Measurements from ENCODE around the gene SCT.
A peak's percentile ranks its signal among the peaks of the same experiment; 100 is the strongest.
"Not testable (repeated sequence)": the region's sequence is repeated elsewhere in the genome, so short reads cannot be mapped to it uniquely, and the experiment has no call there.

Gene SCT, protein sequence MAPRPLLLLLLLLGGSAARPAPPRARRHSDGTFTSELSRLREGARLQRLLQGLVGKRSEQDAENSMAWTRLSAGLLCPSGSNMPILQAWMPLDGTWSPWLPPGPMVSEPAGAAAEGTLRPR

DNA sequence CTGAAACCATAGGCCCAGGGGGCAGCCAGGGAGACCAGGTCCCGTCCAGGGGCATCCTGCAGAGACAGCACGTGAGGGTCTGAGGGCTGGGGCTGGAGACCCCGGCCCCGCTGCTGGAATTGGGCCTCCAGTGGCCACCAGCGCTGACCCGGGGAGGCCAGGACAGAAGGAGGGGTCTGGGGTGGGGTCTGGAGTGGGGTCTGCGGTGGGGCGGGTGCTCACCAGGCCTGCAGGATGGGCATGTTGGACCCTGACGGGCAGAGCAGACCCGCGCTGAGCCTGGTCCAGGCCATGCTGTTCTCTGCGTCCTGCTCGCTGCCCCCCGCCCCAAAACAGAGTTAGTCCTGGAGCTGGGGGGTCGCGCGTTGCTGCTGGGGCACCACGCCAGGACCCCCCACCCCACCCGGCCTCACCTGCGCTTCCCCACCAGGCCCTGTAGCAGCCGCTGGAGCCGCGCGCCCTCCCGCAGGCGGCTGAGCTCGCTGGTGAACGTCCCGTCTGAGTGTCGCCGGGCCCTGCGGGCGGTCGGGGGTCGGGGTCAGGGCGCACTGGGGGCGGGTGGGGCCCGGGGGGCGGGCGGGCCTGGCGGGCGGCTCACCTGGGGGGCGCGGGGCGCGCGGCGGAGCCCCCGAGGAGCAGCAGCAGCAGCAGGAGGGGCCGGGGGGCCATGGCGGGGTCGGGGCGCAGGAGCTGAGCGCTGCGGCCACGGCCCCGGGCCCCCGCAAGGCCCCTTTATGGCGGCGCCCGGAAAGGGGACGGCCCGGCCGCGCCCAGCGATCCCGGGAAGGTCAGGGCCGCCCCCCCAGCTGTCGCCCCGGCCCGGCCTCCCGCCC is at the start of gene SCT:
SCT (minus strand) TSS at position 707 of the 833 bp plus-strand sequence; CDS start at position 669, 38 bp downstream.
- DNase-seq (ENCODE audit: low spot score): no peak

DNA sequence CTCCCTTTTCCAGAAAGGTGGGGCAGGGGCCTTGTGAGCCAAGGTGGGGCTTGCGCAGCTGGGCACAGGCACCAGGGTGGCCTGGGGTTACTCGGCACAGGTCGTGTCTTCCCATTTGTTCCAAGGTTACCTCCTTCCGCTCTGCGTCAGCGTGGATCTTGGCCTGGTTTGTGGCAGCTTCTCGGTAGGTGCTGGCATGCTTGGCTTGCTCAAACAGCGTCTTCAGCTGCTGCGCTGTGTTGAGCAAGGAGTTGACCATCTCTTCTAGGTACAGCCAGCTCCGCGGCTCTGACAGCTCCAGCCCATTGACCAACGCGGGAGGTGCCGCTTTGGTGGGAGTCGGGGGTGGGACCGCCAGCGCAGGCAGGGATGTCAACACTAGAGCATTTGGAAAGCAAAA is 47.4 kb upstream of the SCT start:
- no peak for DNase-seq (ENCODE audit: low spot score)

DNA sequence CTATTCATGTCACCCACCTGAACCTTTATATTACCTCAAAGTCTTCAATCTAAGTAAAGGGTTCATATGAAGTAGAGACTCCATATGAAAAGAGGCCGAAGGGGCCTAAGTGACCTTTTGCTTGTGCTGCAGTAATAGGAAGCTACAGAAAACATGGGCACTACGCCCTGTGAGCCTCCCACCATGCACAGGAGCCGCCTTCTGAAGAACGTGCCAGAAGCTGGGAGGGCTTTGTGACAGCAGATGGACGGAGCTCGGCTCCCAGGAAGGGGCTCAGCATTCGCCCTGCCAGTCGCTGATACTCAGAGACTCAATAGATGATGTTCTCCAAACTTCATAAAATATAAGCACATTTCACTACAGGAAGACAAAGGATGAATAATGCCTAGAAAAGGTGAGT is 46.9 kb upstream of the SCT start:
- DNase-seq (ENCODE audit: low spot score): no peak

DNA sequence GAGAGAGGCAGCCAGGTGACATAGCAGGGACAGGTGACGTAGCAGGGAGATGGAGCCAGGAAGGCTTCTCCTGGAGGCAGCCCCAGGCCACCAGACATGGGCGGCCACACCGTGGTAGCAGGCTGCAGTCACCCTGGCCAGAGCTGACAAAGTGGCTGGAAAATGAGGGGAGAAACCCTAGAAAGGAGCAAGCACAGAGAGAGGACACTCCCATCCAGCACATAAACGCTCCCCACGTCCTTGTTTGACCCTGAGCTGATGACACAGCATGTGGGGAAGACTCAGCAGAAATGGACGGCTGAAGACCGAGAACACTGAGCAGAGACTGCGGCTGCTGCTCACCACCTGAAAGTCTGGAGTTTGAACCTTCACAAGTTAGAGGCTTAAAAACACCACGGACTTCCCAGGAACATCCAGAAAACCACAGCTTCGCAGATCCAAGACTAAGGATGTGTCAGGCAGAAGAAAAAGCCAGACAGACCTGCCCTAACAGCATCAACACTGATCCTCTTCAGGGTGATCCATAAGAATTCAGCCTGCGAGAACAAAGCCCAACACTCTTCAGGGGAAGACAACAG is 38.8 kb upstream of the SCT start:
- peak; percentile 54 for DNase-seq (ENCODE audit: low spot score)

DNA sequence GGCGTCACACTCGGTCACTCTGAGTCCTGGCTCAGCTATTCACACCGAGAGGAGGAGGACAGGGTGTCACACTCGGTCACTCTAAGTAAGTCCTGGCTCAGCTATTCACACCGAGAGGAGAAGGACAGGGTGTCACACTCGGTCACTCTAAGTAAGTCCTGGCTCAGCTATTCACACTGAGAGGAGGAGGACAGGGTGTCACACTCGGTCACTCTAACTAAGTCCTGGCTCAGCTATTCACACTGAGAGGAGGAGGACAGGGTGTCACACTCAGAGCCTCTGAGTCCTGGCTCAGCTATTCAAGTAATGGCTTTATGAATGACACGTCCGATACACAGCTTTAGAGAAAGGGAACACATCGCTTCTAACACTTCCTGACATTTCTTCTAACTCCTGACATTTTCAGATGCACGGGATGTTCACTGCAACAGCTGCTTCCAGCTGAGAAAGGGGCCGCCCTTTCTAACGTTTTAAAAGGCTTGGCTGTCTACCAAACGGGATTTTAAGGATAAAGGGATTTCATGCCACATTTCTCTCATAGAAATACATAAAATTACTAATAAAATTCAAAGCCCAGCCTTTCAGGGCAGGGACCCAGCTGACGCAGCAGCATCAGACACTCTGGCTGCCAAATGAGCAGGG is 38.2 kb upstream of the SCT start:
- DNase-seq (ENCODE audit: low spot score): no peak

DNA sequence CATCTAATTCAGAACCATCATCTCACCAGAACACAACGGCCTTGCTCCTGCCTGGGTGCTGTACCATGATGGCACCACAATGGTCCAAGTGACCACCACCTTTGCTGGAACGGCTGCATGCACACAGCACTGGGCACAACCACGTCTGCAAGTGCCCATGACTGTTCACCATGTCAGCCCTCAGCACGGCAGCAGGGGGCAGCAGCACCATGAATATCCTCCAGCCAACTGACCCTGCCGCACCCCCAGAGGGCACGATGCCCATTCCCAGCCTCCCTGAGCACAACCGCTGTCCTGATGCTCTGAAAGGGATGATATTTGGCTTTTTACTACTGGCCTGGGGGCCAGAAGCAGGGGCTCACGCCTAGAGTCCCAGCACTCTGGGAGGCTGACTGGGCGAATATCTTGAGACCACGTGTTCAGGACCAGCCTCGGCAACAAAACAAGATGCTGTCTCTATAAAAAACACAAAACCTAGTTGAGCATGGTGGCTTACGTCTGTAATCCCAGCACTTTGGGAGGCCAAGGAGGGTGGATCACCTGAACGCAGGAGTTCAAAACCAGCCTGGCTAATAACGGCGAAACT is 35.8 kb upstream of the SCT start:
- peak; percentile 92 for DNase-seq (ENCODE audit: low spot score)

DNA sequence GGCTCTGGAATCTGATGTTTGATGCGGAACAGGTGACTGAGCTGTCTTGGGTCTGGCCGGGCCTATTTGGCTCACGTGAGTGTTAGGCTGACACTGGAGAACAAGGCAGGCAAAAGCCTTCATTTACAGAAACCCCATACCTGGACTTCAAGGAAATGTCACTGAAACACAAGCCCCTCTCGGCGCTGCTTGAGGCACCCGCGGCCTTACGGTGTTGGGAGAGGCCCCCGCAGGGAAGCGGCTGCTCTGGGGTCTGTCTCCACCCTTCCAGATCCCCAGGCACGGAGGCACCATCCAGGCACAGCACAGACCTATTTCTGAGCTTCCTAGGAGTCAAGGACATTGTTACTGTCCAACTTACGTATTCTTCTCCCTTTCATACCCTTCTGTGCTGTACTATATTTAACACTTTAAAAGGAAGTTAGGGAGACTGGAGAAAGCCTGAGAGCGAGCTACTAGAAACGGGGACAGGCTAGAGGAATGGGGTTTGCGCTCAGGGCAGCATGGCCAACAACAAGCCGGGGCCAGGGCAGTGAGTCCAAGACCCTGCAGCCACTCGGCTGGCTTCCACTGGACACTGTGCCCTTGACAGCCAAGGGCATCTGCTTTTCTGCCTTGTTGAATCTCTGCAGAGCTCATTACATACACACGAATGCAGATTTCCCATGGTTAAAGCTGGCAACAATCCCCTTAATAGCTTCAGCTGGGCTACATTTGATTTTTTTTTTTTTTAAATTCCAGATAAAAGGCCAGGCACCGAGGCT is 33.9 kb upstream of the SCT start:
- no peak for DNase-seq (ENCODE audit: low spot score)

DNA sequence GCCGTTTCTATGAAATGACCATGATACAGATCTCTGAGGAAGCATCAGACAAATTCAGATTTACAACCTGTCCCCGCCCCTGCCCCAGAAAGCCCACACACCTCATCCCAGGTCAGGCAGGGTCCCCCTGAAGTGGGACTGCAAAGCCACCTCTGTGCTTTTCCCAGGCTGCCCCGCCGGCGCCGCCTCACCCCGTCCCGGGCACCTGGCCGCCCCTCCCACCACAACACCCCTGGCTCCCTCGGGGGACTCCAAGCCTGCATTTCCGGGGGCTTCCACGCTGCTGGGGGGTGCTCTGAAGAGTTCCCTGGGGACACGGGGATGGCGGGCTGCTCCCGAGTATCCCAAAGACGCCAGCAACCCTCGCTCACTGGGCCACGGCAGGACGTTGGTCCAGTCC is 33.3 kb upstream of the SCT start:
- no peak for DNase-seq (ENCODE audit: low spot score)

DNA sequence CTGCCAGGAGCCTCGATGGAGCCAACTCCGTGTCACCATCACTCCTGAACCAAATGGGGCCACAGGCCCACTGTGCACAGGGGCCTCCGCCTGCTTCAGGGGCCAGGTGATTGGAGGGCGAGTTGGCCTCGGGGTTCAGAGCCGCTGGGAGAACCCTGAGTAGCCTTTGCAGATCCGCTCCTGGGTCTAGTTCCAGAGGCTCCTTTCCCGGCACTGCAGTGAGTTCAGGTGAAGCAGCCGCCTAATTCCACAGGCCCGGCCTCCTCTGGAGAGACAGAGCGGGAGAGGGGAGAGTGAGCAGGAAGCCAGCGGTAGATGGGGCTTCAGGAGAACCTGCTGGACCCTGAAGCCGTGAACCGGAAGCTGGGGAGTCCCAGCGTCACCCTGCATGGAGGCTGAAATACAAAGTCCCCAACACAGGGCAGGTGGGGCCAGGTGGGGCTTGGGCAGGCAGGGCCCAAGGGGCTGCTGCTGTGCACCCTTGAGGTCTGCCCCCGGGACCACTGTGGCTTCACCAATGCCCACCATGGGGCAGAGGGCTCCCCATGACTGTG is 32.6 kb upstream of the SCT start:
- DNase-seq (ENCODE audit: low spot score): no peak

DNA sequence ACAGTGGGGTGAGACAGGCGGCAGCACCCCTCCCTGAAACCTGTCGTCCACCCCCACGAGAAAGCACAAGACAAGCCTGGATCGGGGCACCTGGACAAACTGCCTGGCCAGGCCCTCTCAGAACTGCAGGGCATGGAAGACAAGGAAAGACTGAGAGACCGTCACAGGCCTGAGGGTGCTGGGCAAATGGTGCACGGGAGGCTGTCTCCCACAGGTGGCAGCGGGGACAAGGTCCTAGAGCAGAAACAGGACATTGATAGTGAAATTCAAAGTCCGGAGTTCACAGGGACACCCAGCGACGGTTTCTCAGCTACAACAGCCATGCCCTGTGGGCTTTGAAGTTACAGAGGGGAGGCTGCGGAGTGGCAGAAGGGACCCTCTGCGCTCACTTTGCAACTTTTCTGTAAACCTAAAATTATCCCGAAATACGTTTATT is 30.7 kb upstream of the SCT start:
- DNase-seq (ENCODE audit: low spot score): no peak

DNA sequence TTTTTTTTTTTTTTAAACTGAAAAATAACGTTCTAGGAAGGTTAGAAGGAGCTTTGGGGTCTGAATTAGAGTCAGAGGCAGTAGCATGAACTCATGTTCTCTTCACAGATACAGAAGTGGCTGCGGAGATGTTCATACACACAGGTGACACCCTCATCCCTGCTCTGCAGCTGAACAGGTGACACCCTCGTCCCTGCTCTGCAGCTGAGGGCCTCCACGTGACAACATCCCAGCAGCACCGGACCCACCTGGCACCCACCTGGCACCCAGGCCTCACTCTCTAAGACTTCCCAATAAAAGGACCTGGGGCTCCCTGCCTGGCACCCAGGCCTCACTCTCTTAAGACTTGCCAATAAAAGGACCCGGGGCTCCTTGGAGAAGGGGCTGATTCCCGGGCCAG is 29.9 kb upstream of the SCT start:
- DNase-seq (ENCODE audit: low spot score): no peak

DNA sequence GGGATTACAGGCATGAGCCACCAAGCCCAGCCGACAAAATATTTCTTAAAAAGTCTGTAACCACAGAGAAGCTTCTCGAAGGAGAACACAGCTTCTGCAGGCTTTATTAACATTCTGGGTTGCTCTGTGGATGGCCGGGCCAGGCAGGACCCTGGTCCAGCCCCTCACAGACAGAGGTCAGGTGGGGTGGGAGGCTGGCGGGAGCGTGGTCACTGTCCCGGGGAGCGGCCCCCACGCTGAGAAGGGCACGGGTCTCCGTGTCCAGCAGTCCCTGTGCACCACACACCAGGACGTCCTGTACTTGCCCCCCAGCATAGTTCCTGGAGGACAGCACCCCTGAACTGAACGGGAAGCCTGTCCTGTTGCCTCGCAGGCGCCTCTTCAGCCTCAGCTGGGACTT is 29.4 kb upstream of the SCT start:
- no peak for DNase-seq (ENCODE audit: low spot score)

DNA sequence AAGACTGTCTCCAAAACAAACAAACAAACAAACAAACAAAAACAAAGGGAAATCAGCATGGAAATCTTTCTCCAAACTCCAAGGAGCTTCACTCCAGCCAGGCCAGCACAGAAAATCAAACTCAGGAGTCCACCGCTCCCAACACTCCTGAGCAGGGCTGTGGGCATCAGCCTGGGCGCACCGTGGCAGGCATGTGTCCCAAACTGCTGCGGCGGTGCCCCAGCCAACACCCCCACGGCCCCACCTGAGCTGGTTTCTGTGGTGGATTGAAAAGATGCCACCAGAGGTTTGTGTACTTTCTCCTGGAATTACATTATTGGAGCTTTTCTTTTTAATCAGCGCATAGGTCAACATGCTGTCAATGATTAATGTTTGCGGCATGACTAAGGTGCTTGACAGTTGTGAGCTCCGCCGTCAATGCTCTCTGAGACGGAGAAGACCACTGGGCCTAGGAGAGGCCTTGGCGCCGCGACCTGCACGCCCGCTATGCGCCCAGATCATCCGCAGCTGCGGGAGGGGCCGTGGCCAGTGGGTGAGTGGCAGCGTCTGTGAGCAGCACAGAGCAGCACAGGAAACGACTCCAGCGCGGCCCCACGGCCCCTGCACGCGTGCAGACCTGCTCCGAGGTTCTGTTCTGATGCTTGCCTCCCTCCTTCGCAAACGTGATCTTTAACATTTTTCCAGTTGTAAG is 28.2 kb upstream of the SCT start:
- DNase-seq (ENCODE audit: low spot score): no peak

DNA sequence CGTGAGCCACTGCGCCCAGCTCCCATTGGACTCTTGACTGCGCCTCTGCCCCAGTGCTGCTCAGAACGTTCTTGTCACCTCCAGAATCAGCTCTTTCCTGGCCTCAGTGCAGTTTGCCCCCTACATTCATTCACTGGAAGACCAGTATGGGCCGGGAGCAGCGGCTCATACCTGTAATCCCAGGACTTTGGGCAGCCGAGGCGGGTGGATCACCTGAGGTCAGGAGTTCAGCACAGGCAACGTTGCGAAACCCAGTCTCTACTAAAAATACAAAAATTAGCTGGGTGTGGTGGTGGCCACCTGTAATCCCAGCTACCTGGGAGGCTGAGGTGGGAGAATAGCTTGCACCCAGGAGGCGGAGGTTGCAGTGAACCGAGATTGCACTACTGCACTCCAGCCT is 27.5 kb upstream of the SCT start:
- DNase-seq (ENCODE audit: low spot score): not testable (repeated sequence)

DNA sequence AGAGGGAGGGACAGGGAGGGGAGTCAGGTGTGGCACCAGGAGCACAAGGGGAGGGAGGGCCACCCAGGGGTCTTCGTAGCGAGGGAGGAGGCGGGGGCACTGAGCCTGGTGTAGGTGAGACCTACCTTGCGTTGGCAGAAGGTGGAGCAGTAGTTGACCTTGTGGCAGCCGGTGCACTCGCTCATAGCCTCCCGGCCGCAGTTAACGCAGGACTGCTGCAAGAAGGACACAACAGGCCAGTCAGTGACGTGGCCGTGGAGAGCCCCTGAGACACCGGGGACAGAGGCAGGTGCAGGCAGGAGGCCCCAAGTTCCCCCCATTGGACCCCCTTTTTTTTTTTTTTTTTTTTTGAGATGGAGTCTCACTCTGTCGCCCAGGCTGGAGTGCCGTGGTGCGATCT is 26.9 kb upstream of the SCT start:
- DNase-seq (ENCODE audit: low spot score): no peak

DNA sequence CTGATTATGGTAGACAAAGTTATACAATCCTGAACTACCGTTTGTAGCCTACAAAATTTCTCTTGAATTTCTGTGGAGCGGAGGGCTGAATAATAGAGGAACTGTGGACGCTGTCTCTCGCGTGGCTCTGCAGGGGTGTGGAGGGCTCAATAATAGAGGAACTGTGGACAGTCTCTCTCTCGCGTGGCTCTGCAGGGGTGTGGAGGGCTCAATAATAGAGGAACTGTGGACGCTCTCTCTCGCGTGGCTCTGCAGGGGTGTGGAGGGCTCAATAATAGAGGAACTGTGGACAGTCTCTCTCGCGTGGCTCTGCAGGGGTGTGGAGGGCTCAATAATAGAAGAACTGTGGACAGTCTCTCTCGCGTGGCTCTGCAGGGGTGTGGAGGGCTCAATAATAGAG is 26.2 kb upstream of the SCT start:
- not testable (repeated sequence) for DNase-seq (ENCODE audit: low spot score)

DNA sequence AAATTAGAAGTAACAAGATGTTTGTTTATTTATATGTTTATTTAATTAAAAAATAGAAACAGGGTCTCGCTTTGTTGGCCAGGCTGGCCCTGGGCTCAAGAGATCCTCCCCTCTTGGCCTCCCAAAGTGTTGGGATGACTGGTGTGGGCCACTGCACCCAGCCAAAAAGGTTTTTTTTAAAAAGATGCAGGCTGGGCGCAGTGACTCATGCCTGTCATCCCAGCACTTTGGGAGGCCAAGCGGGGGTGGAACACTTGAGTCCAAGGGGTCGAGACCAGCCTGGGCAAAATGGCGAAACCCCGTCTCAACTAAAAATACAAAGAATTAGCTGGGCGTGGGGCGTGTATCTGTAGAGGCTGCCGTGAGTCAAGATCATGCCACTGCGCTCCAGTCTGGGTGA is 23.5 kb upstream of the SCT start:
- DNase-seq (ENCODE audit: low spot score): no peak

DNA sequence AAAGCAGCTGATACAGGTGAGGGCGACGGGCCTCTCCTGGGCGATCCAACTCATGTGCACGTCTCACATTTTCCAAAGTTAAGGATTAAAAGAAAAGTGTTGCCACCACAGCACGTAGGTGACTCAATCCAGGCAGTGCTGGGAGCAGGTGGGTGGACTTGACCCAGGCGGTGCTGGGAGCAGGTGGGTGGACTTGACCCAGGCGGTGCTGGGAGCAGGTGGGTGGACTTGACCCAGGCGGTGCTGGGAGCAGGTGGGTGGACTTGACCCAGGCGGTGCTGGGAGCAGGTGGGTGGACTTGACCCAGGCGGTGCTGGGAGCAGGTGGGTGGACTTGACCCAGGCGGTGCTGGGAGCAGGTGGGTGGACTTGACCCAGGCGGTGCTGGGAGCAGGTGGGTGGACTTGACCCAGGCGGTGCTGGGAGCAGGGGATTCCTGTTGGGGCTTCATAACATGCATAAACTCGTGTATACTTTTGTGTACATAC is 20.7 kb upstream of the SCT start:
- DNase-seq (ENCODE audit: low spot score): not testable (repeated sequence)

DNA sequence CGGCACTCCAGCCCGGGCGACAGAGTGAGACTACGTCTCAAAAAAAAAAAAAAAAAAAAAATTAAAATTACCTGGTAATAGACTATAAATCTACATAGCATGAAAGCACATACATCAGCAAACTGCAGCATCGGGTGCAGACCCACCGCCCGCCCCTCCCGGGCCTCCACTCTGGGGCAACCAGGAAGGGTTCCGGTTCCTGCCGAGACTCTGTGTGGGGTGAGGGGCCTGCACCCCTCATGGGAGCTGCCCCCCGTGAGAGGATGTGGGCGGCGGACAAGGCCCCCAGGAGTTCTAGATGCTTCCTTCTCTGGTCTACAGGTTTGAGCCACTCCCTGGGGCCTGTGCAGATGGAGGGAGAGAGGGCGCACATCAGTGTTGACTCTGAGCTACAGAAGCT is 19.2 kb upstream of the SCT start:
- no peak for DNase-seq (ENCODE audit: low spot score)

DNA sequence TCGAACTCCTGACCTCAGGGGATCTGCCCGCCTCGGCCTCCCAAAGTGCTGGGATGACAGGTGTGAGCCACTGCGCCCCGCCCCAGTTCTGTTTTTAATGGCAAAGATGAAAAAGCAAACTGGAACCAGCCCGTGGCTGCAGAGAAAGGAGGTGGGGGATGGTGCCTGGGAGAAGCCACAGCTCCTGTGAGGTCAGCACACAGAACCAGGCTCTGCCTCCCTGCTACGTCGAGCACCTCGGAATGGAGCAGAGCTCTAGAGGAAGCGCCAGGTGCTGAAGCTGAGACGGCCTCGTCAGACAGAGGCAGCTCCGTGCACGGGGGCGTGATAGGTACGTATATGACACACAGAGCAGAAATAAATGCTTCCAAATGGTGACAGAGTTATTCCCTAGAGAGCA is 18.6 kb upstream of the SCT start:
- no peak for DNase-seq (ENCODE audit: low spot score)
